ENCODE measurements around the gene MKNK2. TPM values are rescaled to one million over a fixed set of nuclear protein-coding genes. Genes with fewer than 3 reads are reported as not detected.
A peak's percentile ranks its signal among the peaks of the same experiment; 100 is the strongest.

The MKNK2 gene
- total RNA-seq, 4 donors from 2014 or later: 224 to 367 (median 251) TPM

- DNase-seq (ENCODE audit: low spot score in 2 of 2): no peak
- 90 to 93% methylated on average over 13 of the region's 13 CpGs for WGBS, 2 donors
- H3K4me3 ChIP-seq (ENCODE audit: low read depth, poor library complexity, severe bottlenecking): no peak overlapping the region
- no peak for TF ChIP-seq POLR2A (IDR thresholded peaks at IDR 0.05)
- TF ChIP-seq, protein P1, sequence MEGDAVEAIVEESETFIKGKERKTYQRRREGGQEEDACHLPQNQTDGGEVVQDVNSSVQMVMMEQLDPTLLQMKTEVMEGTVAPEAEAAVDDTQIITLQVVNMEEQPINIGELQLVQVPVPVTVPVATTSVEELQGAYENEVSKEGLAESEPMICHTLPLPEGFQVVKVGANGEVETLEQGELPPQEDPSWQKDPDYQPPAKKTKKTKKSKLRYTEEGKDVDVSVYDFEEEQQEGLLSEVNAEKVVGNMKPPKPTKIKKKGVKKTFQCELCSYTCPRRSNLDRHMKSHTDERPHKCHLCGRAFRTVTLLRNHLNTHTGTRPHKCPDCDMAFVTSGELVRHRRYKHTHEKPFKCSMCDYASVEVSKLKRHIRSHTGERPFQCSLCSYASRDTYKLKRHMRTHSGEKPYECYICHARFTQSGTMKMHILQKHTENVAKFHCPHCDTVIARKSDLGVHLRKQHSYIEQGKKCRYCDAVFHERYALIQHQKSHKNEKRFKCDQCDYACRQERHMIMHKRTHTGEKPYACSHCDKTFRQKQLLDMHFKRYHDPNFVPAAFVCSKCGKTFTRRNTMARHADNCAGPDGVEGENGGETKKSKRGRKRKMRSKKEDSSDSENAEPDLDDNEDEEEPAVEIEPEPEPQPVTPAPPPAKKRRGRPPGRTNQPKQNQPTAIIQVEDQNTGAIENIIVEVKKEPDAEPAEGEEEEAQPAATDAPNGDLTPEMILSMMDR (IDR thresholded peaks at IDR 0.05): no peak
- intact Hi-C loops (cut with DNase I; ENCODE audit: low total_unique reads): loop anchor here (5.0 kb wide), 1 partner anchor 54 kb away; no protein-coding TSS in a partner anchor
These were observed 32.3 kb downstream of the MKNK2 start for GRCh38 chr19:2018752-2019151.

GRCh38 chr19:2016041-2016807, 34.8 kb downstream of the MKNK2 start:
- H3K4me3 ChIP-seq (ENCODE audit: low read depth, poor library complexity, severe bottlenecking): no peak overlapping the region
- peak; percentile 85 to 93 for DNase-seq (ENCODE audit: low spot score in 2 of 2)
- WGBS, 2 donors: 46 to 53% methylated on average over 23 of the region's 23 CpGs
- intact Hi-C loops (cut with DNase I; ENCODE audit: low total_unique reads): loop anchor here (5.0 kb wide), 1 partner anchor 56 kb away; no protein-coding TSS in a partner anchor
- TF ChIP-seq, protein P1 (IDR thresholded peaks at IDR 0.05): no peak
- TF ChIP-seq POLR2A (IDR thresholded peaks at IDR 0.05): no peak

GRCh38 chr19:2015608-2015950, 35.5 kb downstream of the MKNK2 start, which contains the start of gene BTBD2:
TSS of gene BTBD2 (minus strand) at chr19:2015714. CDS start at chr19:2015703, 11 bp downstream.
- no CpG with 5 or more reads among the region's 20 CpGs for WGBS, 2 donors
- no peak for DNase-seq (ENCODE audit: low spot score in 2 of 2)
- no peak for TF ChIP-seq POLR2A (IDR thresholded peaks at IDR 0.05)
- TF ChIP-seq, protein P1 (IDR thresholded peaks at IDR 0.05): no peak
- peak within 1 kb of the TSS; percentile 17 for H3K4me3 ChIP-seq (ENCODE audit: low read depth, poor library complexity, severe bottlenecking)
- intact Hi-C loops (cut with DNase I; ENCODE audit: low total_unique reads): loop anchor here (5.0 kb wide), 1 partner anchor 57 kb away; no protein-coding TSS in a partner anchor

- no peak for DNase-seq (ENCODE audit: low spot score in 2 of 2)
- peak overlapping the region; percentile 17 for H3K4me3 ChIP-seq (ENCODE audit: low read depth, poor library complexity, severe bottlenecking)
- 19 to 26% methylated on average over 17 to 29 of the region's 74 CpGs for WGBS, 2 donors
- intact Hi-C loops (cut with DNase I; ENCODE audit: low total_unique reads): loop anchor here (5.0 kb wide), 1 partner anchor 57 kb away; no protein-coding TSS in a partner anchor
- TF ChIP-seq, protein P1 (IDR thresholded peaks at IDR 0.05): no peak
These were observed 36.1 kb downstream of the MKNK2 start for GRCh38 chr19:2014731-2015607.

DNA sequence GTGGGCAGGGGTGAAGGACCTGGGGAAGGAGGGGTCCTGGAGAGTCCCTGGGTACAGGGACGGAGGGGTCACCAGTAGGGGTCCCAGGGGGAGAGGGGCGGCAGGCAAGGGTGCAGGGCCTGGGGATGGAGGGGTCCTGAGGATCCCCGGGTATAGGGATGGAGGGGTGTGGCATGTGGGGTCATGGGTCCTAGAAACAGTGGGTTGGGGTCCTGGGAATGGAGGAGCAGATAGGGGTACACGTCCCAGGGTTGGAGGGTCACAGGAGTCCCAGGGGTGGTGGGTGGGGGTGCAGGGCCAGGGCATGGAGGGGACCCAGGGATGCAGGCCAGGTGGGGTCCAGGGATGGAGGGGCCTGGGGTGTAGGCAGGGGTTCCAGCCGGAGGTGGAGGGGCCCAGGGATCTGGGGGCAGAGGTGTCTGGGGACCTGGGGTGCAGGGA, 36.9 kb downstream of the MKNK2 start:
- no peak for TF ChIP-seq POLR2A (IDR thresholded peaks at IDR 0.05)
- TF ChIP-seq, protein P1 (IDR thresholded peaks at IDR 0.05): no peak
- H3K4me3 ChIP-seq (ENCODE audit: low read depth, poor library complexity, severe bottlenecking): no peak overlapping the region
- WGBS, 2 donors: 63 to 72% methylated on average over 5 of the region's 5 CpGs
- intact Hi-C loops (cut with DNase I; ENCODE audit: low total_unique reads): no loop called here
- DNase-seq (ENCODE audit: low spot score in 2 of 2): no peak

Data from lower leg skin (tissue), 4 donors.